Neural cell (in vitro differentiated cells): ENCODE results near the gene KIF5B.
"Not testable (repeated sequence)": the region's sequence is repeated elsewhere in the genome, so short reads cannot be mapped to it uniquely, and the experiment has no call there.

Source experiments
- EZH2 ChIP-seq: fragments of 200-600, 300-800 bp; shearing (Covaris generic), sonication (generic); IDR thresholded peaks from 2 replicates; pipeline ENCODE4 v1.6.1; 2014; ENCODE audit warnings: antibody characterized with exemption, low read length, borderline replicate concordance, mild to moderate bottlenecking; ENCODE audit not compliant: insufficient read depth, poor library complexity, severe bottlenecking
- RAD21 ChIP-seq: fragments of 450-650 bp; conservative IDR thresholded peaks from 2 replicates; pipeline ENCODE4 v1.6.1; 2014; ENCODE audit warnings: antibody characterized with exemption, mild to moderate bottlenecking, moderate library complexity
- TF ChIP-seq, protein P1 (sequence below): fragments of 450-650 bp; IDR thresholded peaks from 2 replicates; pipeline ENCODE4 v1.5.1; 2014; ENCODE audit warnings: antibody characterized with exemption, mild to moderate bottlenecking, moderate library complexity; ENCODE audit not compliant: poor library complexity, severe bottlenecking

- TF ChIP-seq, protein P1, sequence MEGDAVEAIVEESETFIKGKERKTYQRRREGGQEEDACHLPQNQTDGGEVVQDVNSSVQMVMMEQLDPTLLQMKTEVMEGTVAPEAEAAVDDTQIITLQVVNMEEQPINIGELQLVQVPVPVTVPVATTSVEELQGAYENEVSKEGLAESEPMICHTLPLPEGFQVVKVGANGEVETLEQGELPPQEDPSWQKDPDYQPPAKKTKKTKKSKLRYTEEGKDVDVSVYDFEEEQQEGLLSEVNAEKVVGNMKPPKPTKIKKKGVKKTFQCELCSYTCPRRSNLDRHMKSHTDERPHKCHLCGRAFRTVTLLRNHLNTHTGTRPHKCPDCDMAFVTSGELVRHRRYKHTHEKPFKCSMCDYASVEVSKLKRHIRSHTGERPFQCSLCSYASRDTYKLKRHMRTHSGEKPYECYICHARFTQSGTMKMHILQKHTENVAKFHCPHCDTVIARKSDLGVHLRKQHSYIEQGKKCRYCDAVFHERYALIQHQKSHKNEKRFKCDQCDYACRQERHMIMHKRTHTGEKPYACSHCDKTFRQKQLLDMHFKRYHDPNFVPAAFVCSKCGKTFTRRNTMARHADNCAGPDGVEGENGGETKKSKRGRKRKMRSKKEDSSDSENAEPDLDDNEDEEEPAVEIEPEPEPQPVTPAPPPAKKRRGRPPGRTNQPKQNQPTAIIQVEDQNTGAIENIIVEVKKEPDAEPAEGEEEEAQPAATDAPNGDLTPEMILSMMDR, result not testable (repeated sequence)
- TF ChIP-seq RAD21, EZH2: not testable (repeated sequence)
These were observed 42.5 kb upstream of the KIF5B start for GRCh38 chr10:32098566-32099259.
